K562 (cell line): ENCODE results near the gene SRP72. TPM values are rescaled to one million over a fixed set of nuclear protein-coding genes. Genes with fewer than 3 reads are reported as not detected.

Source experiments
- ARHGAP35 ChIP-seq: fragments of 450-650 bp; IDR thresholded peaks from 2 replicates; pipeline ENCODE4 v1.6.1; 2018; ENCODE audit not compliant: partially characterized antibody
- ATF1 ChIP-seq, 2 experiments: fragments of 450-650 bp in 1 of 2; IDR thresholded peaks; 2 replicates each; pipeline ENCODE4 v1.6.1; 2016; ENCODE audit warnings: missing compliant biosample characterization in 1 of 2, missing genetic modification characterization in 1 of 2
- CHCHD3 ChIP-seq: fragments of 250-450 bp; sonication (Bioruptor Pico); IDR thresholded peaks from 2 replicates; pipeline ENCODE4 v2.1.2; 2022; ENCODE audit warnings: mild to moderate bottlenecking
- CXXC5 ChIP-seq: fragments of 250-450 bp; sonication (Bioruptor Pico); IDR thresholded peaks from 2 replicates; pipeline ENCODE4 v1.8.0; 2022; ENCODE audit warnings: inconsistent platforms, mild to moderate bottlenecking, moderate library complexity
- GABPA ChIP-seq: fragments of 200-800 bp; sonication (Bioruptor generic); conservative IDR thresholded peaks from 2 replicates; pipeline ENCODE4 v1.6.1; 2016; ENCODE audit warnings: low read depth, missing genetic modification characterization, missing compliant biosample characterization
- HMG20A ChIP-seq: fragments of 450-650 bp; formaldehyde crosslinking; conservative IDR thresholded peaks from 2 replicates; pipeline ENCODE4 v1.4.0; 2020; ENCODE audit warnings: mild to moderate bottlenecking, mixed read lengths
- ID3 ChIP-seq, 2 experiments: fragments of 250-450 bp in 1 of 2; fragments of 450-650 bp in 1 of 2; sonication (Bioruptor Pico) in 1 of 2; IDR thresholded peaks; 2 replicates each; pipeline versions ENCODE4 v1.6.1 to v1.8.0; 2016 to 2021; ENCODE audit warnings: mild to moderate bottlenecking in 2 of 2, moderate library complexity in 2 of 2, missing compliant biosample characterization in 1 of 2, missing genetic modification characterization in 1 of 2
- KAT7 ChIP-seq: sonication (generic); formaldehyde crosslinking; IDR thresholded peaks from 2 replicates; pipeline ENCODE4 v1.8.0; 2022; ENCODE audit warnings: missing genetic modification reagents, mild to moderate bottlenecking, borderline replicate concordance
- MLLT1 ChIP-seq, 2 experiments: fragments of 450-650 bp; IDR thresholded peaks; 2 replicates each; pipeline ENCODE4 v1.6.1; 2016
- NFATC3 ChIP-seq: fragments of 450-650 bp; IDR thresholded peaks from 2 replicates; pipeline ENCODE4 v1.6.1; 2017; ENCODE audit warnings: mild to moderate bottlenecking
- NR0B1 ChIP-seq: fragments of 450-650 bp; IDR thresholded peaks from one replicate; pipeline ENCODE4 v1.6.1; 2018; ENCODE audit warnings: mild to moderate bottlenecking, moderate library complexity; ENCODE audit not compliant: partially characterized antibody
- RBM17 ChIP-seq: fragments of 200-400 bp; formaldehyde crosslinking; IDR thresholded peaks from 2 replicates; pipeline ENCODE4 v1.6.1; 2017; ENCODE audit warnings: low read depth, mild to moderate bottlenecking, low read length, borderline replicate concordance
- SMARCC2 ChIP-seq: fragments of 450-650 bp; IDR thresholded peaks from 2 replicates; pipeline ENCODE4 v1.6.1; 2017; ENCODE audit warnings: antibody characterized with exemption, moderate library complexity, mild to moderate bottlenecking, low read depth
- SRSF3 ChIP-seq: fragments of 200-400 bp; formaldehyde crosslinking; IDR thresholded peaks from 2 replicates; pipeline ENCODE4 v1.6.1; 2016; ENCODE audit warnings: mild to moderate bottlenecking, low read length, moderate library complexity; ENCODE audit not compliant: insufficient read depth
- THRA ChIP-seq: fragments of 450-650 bp; IDR thresholded peaks from 2 replicates; pipeline ENCODE4 v1.6.1; 2017; ENCODE audit warnings: mild to moderate bottlenecking, moderate library complexity
- ZBTB17 ChIP-seq: fragments of 450-650 bp; formaldehyde crosslinking; IDR thresholded peaks from 2 replicates; pipeline ENCODE4 v1.4.0; 2020; ENCODE audit warnings: mild to moderate bottlenecking
- ZBTB7A ChIP-seq: IDR thresholded peaks from 2 replicates; pipeline ENCODE4 v1.6.1; 2011; ENCODE audit warnings: low read depth, mild to moderate bottlenecking, low read length, moderate library complexity, borderline replicate concordance; ENCODE audit not compliant: control insufficient read depth
- ZFP91 ChIP-seq: sonication (generic); formaldehyde crosslinking; IDR thresholded peaks from 2 replicates; pipeline ENCODE4 v1.8.0; 2022; ENCODE audit warnings: mild to moderate bottlenecking, missing genetic modification reagents
- ZNF184 ChIP-seq: sonication (generic); formaldehyde crosslinking; IDR thresholded peaks from 2 replicates; pipeline ENCODE4 v1.5.0; 2020; ENCODE audit warnings: missing genetic modification reagents
- ZNF354B ChIP-seq: fragments of 250-450 bp; sonication (Bioruptor Pico); IDR thresholded peaks from 2 replicates; pipeline ENCODE4 v1.4.0; 2020
- ZNF511 ChIP-seq: sonication (generic); formaldehyde crosslinking; IDR thresholded peaks from 2 replicates; pipeline ENCODE4 v1.8.0; 2022; ENCODE audit warnings: mild to moderate bottlenecking, missing genetic modification reagents
- polyA plus RNA-seq, 8 experiments: library from polyadenylated mRNA; depleted of rRNA in 4 of 8; stranded (reverse) in 5 of 8; unstranded in 3 of 8; fragments of >200 nt; fragmentation: Nextera tagmentation in 2 of 8; fragmentation: Illumina TruSeq in 1 of 8; extraction: Ambion mirVana in 2 of 8; extraction: Trizol in 1 of 8; gene quantifications; 2 replicates each; pipeline versions ENCODE4 v1.2.1 to v1.2.3, GENCODE V29; 2011 to 2014; ENCODE audit warnings: inconsistent platforms in 1 of 8, missing spikeins in 1 of 8
- total RNA-seq, 7 experiments: library from RNA; depleted of rRNA in 6 of 7; stranded (reverse); fragments of >200 nt in 6 of 7; fragmentation: Illumina TruSeq in 2 of 7; extraction: Trizol in 2 of 7; gene quantifications; 2 replicates each; pipeline versions ENCODE4 v1.2.1 to v1.2.3, GENCODE V29; 2011 to 2021; ENCODE audit warnings: low replicate concordance in 1 of 7

SRP72 gene
- total and polyA plus RNA-seq, 9 of the 15 experiments (the other 6 are each of a cell fraction or from before 2014, with no cell fraction given), result 124 to 341 (median 202) TPM

- no peak for TF ChIP-seq ATF1 (CRISPR knock-in tag; IDR thresholded peaks at IDR 0.05)
- TF ChIP-seq ATF1 (tag; IDR thresholded peaks at IDR 0.05), result peak; percentile 81
- no peak for TF ChIP-seq GABPA (tag)
- no peak for TF ChIP-seq ID3 (CRISPR knock-in tag; IDR thresholded peaks at IDR 0.05)
- TF ChIP-seq ID3 (tag; IDR thresholded peaks at IDR 0.05), result 0 out of 2 replicates have a peak, but pooled peaks have one; percentile 52
- peak; percentile 67; the same call in 1 of the 2 replicates for TF ChIP-seq ZFP91 (CRISPR knock-in tag)
- TF ChIP-seq MLLT1 (IDR thresholded peaks at IDR 0.05), result 0 out of 4 replicates have a peak, but pooled peaks of 1 of the 2 experiments have one; percentile 15
- TF ChIP-seq CXXC5 (CRISPR knock-in tag), result peak; percentile 82
- TF ChIP-seq SMARCC2, result 0 out of 2 replicates have a peak, but pooled peaks have one; percentile 26
- no peak for TF ChIP-seq THRA
- TF ChIP-seq HMG20A (CRISPR knock-in tag), result no peak
- peak; percentile 68 for TF ChIP-seq ZNF511 (CRISPR knock-in tag)
- no peak for TF ChIP-seq RBM17
- TF ChIP-seq CHCHD3 (CRISPR knock-in tag), result no peak
- no peak for TF ChIP-seq ZNF354B (CRISPR knock-in tag)
- TF ChIP-seq ARHGAP35, result no peak
- TF ChIP-seq SRSF3, result no peak
- TF ChIP-seq NFATC3, result no peak
- no peak for TF ChIP-seq ZNF184 (CRISPR knock-in tag)
- no peak for TF ChIP-seq NR0B1
- 0 out of 2 replicates have a peak, but pooled peaks have one; percentile 22 for TF ChIP-seq ZBTB17 (CRISPR knock-in tag)
- TF ChIP-seq ZBTB7A, result no peak
- TF ChIP-seq KAT7, result peak; percentile 30; the same call in 1 of the 2 replicates
Measured at GRCh38 chr4:56544573-56545131, 77.2 kb downstream of the SRP72 start (continued).
